Lower leg skin (tissue), 4 donors: ENCODE measurements around the gene GTF2E1. TPM values are rescaled to one million over a fixed set of nuclear protein-coding genes. Genes with fewer than 3 reads are reported as not detected.

Experiments used
- DNase-seq, 2 donors: peaks; one replicate each; pipeline ENCODE4 v3.0.0-alpha.2; 2019; ENCODE audit warnings: low spot score in 2 of 2
- H3K4me3 ChIP-seq: fragments of 200-600 bp; sonication (generic); 2 replicates; pipeline ENCODE4 v1.5.1; 2017; ENCODE audit warnings: mild to moderate bottlenecking, low read depth; ENCODE audit not compliant: poor library complexity, severe bottlenecking
- CTCF ChIP-seq, 3 donors: fragments of 450-650 bp; IDR thresholded peaks; one replicate each; pipeline ENCODE4 v1.5.1; 2016; ENCODE audit warnings: antibody characterized with exemption in 3 of 3, mild to moderate bottlenecking in 3 of 3, moderate library complexity in 2 of 3
- POLR2A ChIP-seq, 2 donors: fragments of 450-650 bp; IDR thresholded peaks; one replicate each; pipeline ENCODE4 v1.6.1; 2016 to 2017; ENCODE audit warnings: antibody characterized with exemption in 2 of 2, mild to moderate bottlenecking in 1 of 2, moderate library complexity in 1 of 2
- WGBS, 2 donors: methylation state at CpG; one replicate each; pipeline ENCODE4 v1.1.5; 2018; 5-methylcytosine and 5-hydroxymethylcytosine counted together
- intact Hi-C: fragments of 100-400 bp; cut with DNase I; formaldehyde crosslinking; loops from one replicate; pipeline ENCODE4 v1.15.0; 2023; ENCODE audit warnings: low total_unique reads
- total RNA-seq, 4 donors: library from RNA; depleted of rRNA; stranded (reverse); fragments of >200 nt; gene quantifications; one replicate each; pipeline ENCODE4 v1.1.0, GENCODE V29; 2016

The GTF2E1 gene
- total RNA-seq, 4 donors from 2014 or later: 7.6 to 12.5 (median 11.2) TPM

- WGBS, 2 donors: 49 to 51% methylated on average over 3 of the region's 3 CpGs
- no peak for DNase-seq
- H3K4me3 ChIP-seq: no peak overlapping the region
- intact Hi-C loops: no loop called here
- TF ChIP-seq CTCF (IDR thresholded peaks at IDR 0.05): no peak
- no peak for TF ChIP-seq POLR2A (IDR thresholded peaks at IDR 0.05)
Measured at GRCh38 chr3:120741320-120741719, 1.2 kb upstream of the GTF2E1 start.

GRCh38 chr3:120741837-120742197 lies 727 bp upstream of the GTF2E1 start:
- TF ChIP-seq CTCF (IDR thresholded peaks at IDR 0.05) (no peak), POLR2A (IDR thresholded peaks at IDR 0.05) (no peak)
- WGBS, 2 donors: 3 to 13% methylated on average over 10 of the region's 10 CpGs
- intact Hi-C loops: no loop called here
- H3K4me3 ChIP-seq: peak overlapping the region; percentile 73
- DNase-seq: no peak

GRCh38 chr3:120742849-120743365 lies 363 bp downstream of the GTF2E1 start:
- 0 to 1% methylated on average over 26 of the region's 26 CpGs for WGBS, 2 donors
- peak overlapping the region; percentile 94 for H3K4me3 ChIP-seq
- TF ChIP-seq POLR2A (IDR thresholded peaks at IDR 0.05) (no peak), CTCF (IDR thresholded peaks at IDR 0.05) (no peak)
- peak in 1 of 2 donors; percentile 88 for DNase-seq
- intact Hi-C loops: no loop called here

- DNase-seq: no peak
- 44% methylated on average over 6 of the region's 6 CpGs for WGBS, 2 donors
Measured at GRCh38 chr3:120743556-120744195, 1.1 kb downstream of the GTF2E1 start.

GRCh38 chr3:120745466-120745865 lies 2.9 kb downstream of the GTF2E1 start:
- TF ChIP-seq POLR2A (IDR thresholded peaks at IDR 0.05): no peak
- TF ChIP-seq CTCF (IDR thresholded peaks at IDR 0.05): no peak
- intact Hi-C loops: no loop called here
- DNase-seq: no peak
- 89 to 94% methylated on average over 3 of the region's 3 CpGs for WGBS, 2 donors
- H3K4me3 ChIP-seq: no peak overlapping the region

More at GRCh38 chr3:120743556-120744195, 1.1 kb downstream of the GTF2E1 start:
- intact Hi-C loops: no loop called here
- no peak overlapping the region for H3K4me3 ChIP-seq
- no peak for TF ChIP-seq CTCF (IDR thresholded peaks at IDR 0.05)
- no peak for TF ChIP-seq POLR2A (IDR thresholded peaks at IDR 0.05)

- 98 to 100% methylated on average over 1 of the region's 1 CpG for WGBS, 2 donors
- intact Hi-C loops: no loop called here
- TF ChIP-seq POLR2A (IDR thresholded peaks at IDR 0.05) (no peak), CTCF (IDR thresholded peaks at IDR 0.05) (no peak)
- no peak overlapping the region for H3K4me3 ChIP-seq
- no peak for DNase-seq
Measured at GRCh38 chr3:120749843-120750242, 7.3 kb downstream of the GTF2E1 start.
